ENCODE measurements around the gene IL17C. TPM values are rescaled to one million over a fixed set of nuclear protein-coding genes. Genes with fewer than 3 reads are reported as not detected.

IL17C gene
- total and polyA plus RNA-seq, 9 donors, result not detected

DNA sequence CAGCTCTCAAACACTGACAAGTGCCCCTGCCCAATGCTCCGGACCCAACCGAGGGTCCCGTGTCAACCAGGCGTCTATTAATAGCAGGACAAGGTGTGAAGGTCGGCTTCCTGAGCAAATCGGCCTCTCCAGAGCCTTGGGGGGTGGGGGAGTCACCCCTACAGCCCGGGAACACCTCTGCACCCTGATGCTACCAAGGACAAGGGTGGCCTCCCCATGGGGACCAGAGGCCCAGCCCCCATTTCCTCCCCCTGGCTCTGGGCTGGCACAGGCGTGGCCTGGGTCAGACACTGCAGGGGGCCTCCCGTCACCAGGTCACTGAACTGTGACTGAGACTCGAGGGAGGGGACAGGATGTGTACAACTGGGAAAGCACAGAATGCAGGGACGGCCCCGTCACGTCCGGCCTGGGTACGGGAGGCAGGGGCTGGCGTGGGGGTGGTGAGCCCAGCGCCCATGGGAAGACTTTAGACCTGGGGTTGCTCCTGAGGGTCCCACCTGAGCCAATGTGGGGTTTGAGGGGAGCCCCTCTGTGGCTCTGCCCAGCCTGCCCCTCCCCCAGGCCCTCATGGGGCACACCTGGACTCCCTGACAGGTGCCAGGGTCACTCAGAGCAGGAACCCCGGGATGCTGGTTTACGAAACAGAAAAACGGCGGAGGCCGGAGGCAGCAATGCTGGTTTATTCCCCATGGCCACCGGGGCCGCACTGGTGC lies 13.1 kb downstream of the IL17C start:
- no peak for DNase-seq
- 56 to 59% (median 58%) methylated on average over 24 of the region's 24 CpGs for WGBS, 3 donors
- H3K27ac ChIP-seq, result no peak overlapping the region

DNA sequence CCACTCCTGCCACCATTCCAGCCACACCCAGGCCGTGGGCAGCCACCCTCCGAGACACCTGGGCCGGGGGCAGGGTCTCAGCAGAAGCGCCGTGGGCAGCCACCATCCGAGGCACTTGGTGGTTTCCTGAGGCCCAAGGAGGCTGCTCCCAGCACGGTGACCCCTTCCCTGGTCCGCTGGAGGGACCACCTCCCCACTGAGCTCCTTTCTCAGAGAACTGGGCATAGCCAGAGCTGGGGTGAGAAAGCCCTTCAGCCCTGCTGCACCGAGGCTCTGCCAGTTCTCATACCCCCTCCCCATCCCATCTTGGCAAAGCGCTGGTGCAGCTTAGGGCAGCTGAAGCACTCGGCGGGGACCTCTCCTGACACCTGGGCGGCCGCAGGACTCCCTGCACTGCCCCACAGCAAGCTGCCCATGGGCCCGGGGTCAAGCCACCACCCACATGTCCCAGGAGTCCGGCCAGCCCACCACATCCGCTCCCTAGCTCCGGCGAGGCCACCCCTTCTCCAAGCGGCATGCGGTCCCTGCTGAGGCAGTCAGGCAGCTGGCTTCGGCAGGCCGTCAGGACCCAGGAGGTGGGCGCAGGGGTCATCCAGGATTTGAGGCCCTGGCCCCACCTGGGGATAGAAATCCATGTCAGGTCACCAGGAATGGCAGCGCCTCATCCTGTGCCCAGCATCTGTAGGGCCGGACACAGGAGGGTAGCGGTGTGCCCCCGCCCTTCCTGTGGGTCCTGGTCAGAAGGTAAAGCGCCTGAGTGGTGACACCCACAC lies 13.8 kb downstream of the IL17C start:
- no peaks in the 10 kb centered on the region for H3K4me1 ChIP-seq (ENCODE audit: insufficient read depth)
- TF ChIP-seq EP300 (IDR thresholded peaks at IDR 0.05) (no peak), POLR2A (IDR thresholded peaks at IDR 0.05) (no peak)
- TF ChIP-seq, protein P1, sequence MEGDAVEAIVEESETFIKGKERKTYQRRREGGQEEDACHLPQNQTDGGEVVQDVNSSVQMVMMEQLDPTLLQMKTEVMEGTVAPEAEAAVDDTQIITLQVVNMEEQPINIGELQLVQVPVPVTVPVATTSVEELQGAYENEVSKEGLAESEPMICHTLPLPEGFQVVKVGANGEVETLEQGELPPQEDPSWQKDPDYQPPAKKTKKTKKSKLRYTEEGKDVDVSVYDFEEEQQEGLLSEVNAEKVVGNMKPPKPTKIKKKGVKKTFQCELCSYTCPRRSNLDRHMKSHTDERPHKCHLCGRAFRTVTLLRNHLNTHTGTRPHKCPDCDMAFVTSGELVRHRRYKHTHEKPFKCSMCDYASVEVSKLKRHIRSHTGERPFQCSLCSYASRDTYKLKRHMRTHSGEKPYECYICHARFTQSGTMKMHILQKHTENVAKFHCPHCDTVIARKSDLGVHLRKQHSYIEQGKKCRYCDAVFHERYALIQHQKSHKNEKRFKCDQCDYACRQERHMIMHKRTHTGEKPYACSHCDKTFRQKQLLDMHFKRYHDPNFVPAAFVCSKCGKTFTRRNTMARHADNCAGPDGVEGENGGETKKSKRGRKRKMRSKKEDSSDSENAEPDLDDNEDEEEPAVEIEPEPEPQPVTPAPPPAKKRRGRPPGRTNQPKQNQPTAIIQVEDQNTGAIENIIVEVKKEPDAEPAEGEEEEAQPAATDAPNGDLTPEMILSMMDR (IDR thresholded peaks at IDR 0.05), result no peak
- H3K27ac ChIP-seq, result no peak overlapping the region
- H3K27me3 ChIP-seq, result no peaks in the 10 kb centered on the region
- DNase-seq, result no peak
- 87% methylated on average over 27 to 29 of the region's 29 CpGs for WGBS, 3 donors
- H3K36me3 ChIP-seq, result no peaks in the 10 kb centered on the region
- H3K4me3 ChIP-seq, result no peak overlapping the region
- intact Hi-C loops (cut with DNase I), result no loop called here
- no peaks in the 10 kb centered on the region for H3K9me3 ChIP-seq

More for the DNA sequence above, 13.1 kb downstream of the IL17C start:
- H3K4me1 ChIP-seq (ENCODE audit: insufficient read depth), result no peaks in the 10 kb centered on the region
- H3K9me3 ChIP-seq, result no peaks in the 10 kb centered on the region
- H3K4me3 ChIP-seq, result peak overlapping the region; percentile 62
- TF ChIP-seq POLR2A (IDR thresholded peaks at IDR 0.05), result no peak
- TF ChIP-seq EP300 (IDR thresholded peaks at IDR 0.05), result no peak
- TF ChIP-seq, protein P1 (IDR thresholded peaks at IDR 0.05), result no peak
- no peaks in the 10 kb centered on the region for H3K27me3 ChIP-seq
- H3K36me3 ChIP-seq, result no peaks in the 10 kb centered on the region
- intact Hi-C loops (cut with DNase I), result no loop called here

DNA sequence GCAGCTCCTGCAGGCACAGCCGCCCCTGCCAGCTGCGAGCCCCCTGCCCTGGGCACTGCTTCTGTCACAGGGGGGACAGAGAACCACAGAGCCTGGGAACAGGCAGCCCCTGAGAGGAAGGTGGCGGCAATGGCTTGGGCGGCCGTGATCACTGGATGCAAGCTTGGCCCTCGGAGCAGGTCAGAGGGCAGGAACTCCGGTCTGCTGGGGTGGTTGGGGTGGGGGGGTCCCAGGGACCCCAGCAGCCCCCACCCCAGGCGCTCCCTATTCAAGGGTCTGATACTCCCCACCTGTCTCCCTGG lies 14.3 kb downstream of the IL17C start:
- no peaks in the 10 kb centered on the region for H3K36me3 ChIP-seq
- H3K4me1 ChIP-seq (ENCODE audit: insufficient read depth), result no peaks in the 10 kb centered on the region
- TF ChIP-seq EP300 (IDR thresholded peaks at IDR 0.05) (no peak), POLR2A (IDR thresholded peaks at IDR 0.05) (no peak)
- TF ChIP-seq, protein P1 (IDR thresholded peaks at IDR 0.05), result no peak
- H3K9me3 ChIP-seq, result no peaks in the 10 kb centered on the region
- no peak for DNase-seq
- intact Hi-C loops (cut with DNase I), result no loop called here
- no peaks in the 10 kb centered on the region for H3K27me3 ChIP-seq
- no peak overlapping the region for H3K27ac ChIP-seq
- WGBS, 3 donors, result 87 to 94% (median 94%) methylated on average over 6 to 8 of the region's 8 CpGs
- no peak overlapping the region for H3K4me3 ChIP-seq

DNA sequence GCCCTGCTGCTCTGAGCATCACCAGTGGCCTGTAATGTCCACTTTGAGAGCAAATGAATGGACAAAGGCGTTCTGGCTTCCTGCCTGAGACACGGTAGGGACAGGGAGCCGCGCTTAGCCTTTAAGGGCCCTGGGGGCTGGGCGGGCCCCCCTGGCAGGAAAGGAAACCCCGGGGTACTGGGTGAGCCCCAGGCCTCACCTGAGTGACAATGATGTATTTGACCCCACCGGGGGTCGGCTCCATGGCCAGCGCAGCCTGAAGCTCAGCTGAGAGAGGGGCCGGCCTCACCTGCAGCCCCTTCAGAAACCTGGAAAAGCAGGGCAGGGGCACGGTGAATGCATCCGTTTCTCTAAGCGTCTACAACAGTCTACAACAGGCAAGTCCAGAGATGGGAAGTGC lies 14.7 kb downstream of the IL17C start:
- Histone ChIP-seq H3K4me1 (ENCODE audit: insufficient read depth) (no peaks in the 10 kb centered on the region), H3K27ac (no peak overlapping the region), H3K9me3 (no peaks in the 10 kb centered on the region), H3K27me3 (no peaks in the 10 kb centered on the region), H3K36me3 (no peaks in the 10 kb centered on the region), H3K4me3 (no peak overlapping the region)
- intact Hi-C loops (cut with DNase I), result no loop called here
- WGBS, 3 donors, result 85 to 86% (median 86%) methylated on average over 13 of the region's 13 CpGs
- no peak for DNase-seq
- TF ChIP-seq EP300 (IDR thresholded peaks at IDR 0.05), result no peak
- TF ChIP-seq, protein P1 (IDR thresholded peaks at IDR 0.05), result no peak
- no peak for TF ChIP-seq POLR2A (IDR thresholded peaks at IDR 0.05)

Data from ovary (tissue), 9 donors.